Anterior cingulate cortex (tissue), 58 donors: ENCODE data around the gene CYB5R3.
"Not testable (repeated sequence)": the region's sequence is repeated elsewhere in the genome, so short reads cannot be mapped to it uniquely, and the experiment has no call there.

Experiments used
- DNase-seq, 58 donors: peaks; one replicate each; lab custom pipeline; 2025; lab: John Stamatoyannopoulos, UW

The CYB5R3 gene

GRCh38 chr22:42608823-42609361 is 40.3 kb downstream of the CYB5R3 start:
- DNase-seq = peak in 48 of 58 donors; percentile 15 to 84 (median 47)

GRCh38 chr22:42608136-42608822 is 40.9 kb downstream of the CYB5R3 start:
- peak in 16 of 58 donors; percentile 17 to 84 (median 46) for DNase-seq

GRCh38 chr22:42607641-42608040 is 41.6 kb downstream of the CYB5R3 start:
- DNase-seq = not testable (repeated sequence)

- no peak for DNase-seq
Observed at GRCh38 chr22:42604403-42604802, 44.8 kb downstream of the CYB5R3 start.

GRCh38 chr22:42603427-42603826 is 45.8 kb downstream of the CYB5R3 start:
- no peak for DNase-seq

- DNase-seq = no peak
Observed at GRCh38 chr22:42602470-42602869, 46.7 kb downstream of the CYB5R3 start.

- DNase-seq = no peak
Observed at GRCh38 chr22:42601879-42602465, 47.2 kb downstream of the CYB5R3 start.

- no peak for DNase-seq
Observed at GRCh38 chr22:42596863-42597530, 52.2 kb downstream of the CYB5R3 start.

GRCh38 chr22:42596336-42596735 is 52.9 kb downstream of the CYB5R3 start:
- no peak for DNase-seq

GRCh38 chr22:42595434-42595833 is 53.8 kb downstream of the CYB5R3 start:
- no peak for DNase-seq

GRCh38 chr22:42591987-42592386 is 57.2 kb downstream of the CYB5R3 start:
- DNase-seq = no peak

- DNase-seq = no peak
Observed at GRCh38 chr22:42587588-42588175, 61.5 kb downstream of the CYB5R3 start.

- no peak for DNase-seq
Observed at GRCh38 chr22:42586381-42586780, 62.8 kb downstream of the CYB5R3 start.

- DNase-seq = no peak
Observed at GRCh38 chr22:42585096-42585495, 64.1 kb downstream of the CYB5R3 start.

- DNase-seq = no peak
Observed at GRCh38 chr22:42584364-42584940, 64.7 kb downstream of the CYB5R3 start.

GRCh38 chr22:42582987-42583386 is 66.2 kb downstream of the CYB5R3 start:
- no peak for DNase-seq

GRCh38 chr22:42581762-42582716 is 67.2 kb downstream of the CYB5R3 start:
- peak in 57 of 58 donors; percentile 3 to 83 (median 64) for DNase-seq

GRCh38 chr22:42581194-42581761 is 67.9 kb downstream of the CYB5R3 start:
- DNase-seq = not testable (repeated sequence)

- DNase-seq = not testable (repeated sequence)
Observed at GRCh38 chr22:42580040-42580439, 69.2 kb downstream of the CYB5R3 start.
